Limb (tissue), 2 donors: ENCODE results near the gene RBM42.

Source experiments
- DNase-seq, 2 donors: peaks; one replicate each; pipeline ENCODE4 v3.0.0-alpha.2; 2016; ENCODE audit errors: extremely low spot score in 2 of 2

The RBM42 gene

GRCh38 chr19:35620001-35620400, 8.8 kb upstream of the RBM42 start:
- no peak for DNase-seq

GRCh38 chr19:35621708-35622107, 7.1 kb upstream of the RBM42 start:
- DNase-seq = no peak

GRCh38 chr19:35622750-35623149, 6.1 kb upstream of the RBM42 start:
- DNase-seq = no peak

GRCh38 chr19:35623327-35624010, 5.4 kb upstream of the RBM42 start:
- DNase-seq = no peak

GRCh38 chr19:35628264-35628564, 622 bp upstream of the RBM42 start:
- DNase-seq = no peak

- no peak for DNase-seq
Observed at GRCh38 chr19:35629332-35629633, 447 bp downstream of the RBM42 start.

DNA sequence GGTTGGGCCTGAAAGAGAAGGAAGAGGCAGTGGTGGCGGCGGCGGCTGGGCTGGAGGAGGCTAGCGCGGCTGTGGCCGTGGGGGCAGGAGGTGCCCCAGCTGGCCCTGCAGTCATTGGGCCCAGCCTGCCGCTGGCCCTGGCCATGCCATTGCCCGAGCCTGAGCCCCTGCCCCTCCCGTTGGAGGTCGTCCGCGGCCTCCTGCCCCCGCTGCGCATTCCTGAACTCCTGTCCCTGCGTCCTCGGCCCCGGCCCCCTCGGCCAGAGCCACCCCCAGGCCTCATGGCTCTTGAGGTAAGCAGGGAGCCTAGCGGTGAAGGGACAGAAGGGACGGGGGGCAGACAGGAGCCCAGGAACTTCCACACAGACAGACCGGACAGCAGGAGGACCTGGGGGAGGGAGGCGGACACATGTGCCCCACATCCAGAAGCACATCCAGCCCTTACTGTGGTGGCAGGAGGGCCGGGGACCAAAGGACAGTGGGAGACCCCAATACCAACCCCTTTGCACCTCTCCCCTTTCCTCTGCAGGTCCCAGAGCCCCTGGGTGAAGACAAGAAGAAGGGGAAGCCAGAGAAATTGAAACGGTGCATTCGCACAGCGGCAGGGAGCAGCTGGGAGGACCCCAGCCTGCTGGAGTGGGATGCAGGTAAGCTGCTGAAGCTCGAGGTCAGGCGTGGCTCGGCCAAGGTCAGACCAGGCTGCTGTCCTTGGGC, 5.0 kb downstream of the RBM42 start:
- no peak for DNase-seq

DNA sequence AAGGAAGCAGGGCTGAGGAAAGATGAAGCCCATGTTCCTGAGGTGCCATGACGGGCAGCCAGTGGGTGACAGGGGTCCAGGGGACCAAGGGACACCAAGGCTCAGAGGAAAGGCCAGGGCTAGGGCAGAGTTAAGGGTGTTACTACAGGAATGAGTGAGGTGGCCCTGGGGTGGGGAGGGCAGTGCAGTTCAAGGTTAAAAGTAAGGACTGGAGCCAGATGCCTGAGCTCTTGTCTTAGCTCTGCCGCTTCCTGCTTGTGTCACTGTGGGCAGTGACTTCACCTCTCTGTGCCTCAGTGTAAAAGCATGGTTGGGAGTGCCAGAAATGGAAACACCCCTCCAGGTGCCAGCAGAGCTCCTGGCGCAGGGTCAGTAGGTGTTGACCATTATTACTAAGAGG, 7.8 kb downstream of the RBM42 start:
- no peak for DNase-seq

DNA sequence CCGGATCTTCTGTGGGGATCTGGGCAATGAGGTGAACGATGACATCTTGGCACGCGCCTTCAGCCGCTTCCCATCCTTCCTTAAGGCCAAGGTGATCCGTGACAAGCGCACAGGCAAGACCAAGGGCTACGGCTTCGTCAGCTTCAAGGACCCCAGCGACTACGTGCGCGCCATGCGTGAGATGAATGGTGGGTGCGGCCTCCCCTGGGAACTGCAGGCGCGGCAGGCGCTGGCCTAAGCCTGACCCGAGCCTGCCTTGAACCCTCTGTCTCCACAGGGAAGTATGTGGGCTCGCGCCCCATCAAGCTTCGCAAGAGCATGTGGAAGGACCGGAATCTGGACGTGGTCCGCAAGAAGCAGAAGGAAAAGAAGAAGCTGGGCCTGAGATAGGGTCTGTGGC, 8.3 kb downstream of the RBM42 start:
- DNase-seq = no peak

GRCh38 chr19:35639321-35639639, 10.4 kb downstream of the RBM42 start:
- no peak for DNase-seq

- no peak for DNase-seq
Observed at GRCh38 chr19:35639863-35640262, 11.0 kb downstream of the RBM42 start.

DNA sequence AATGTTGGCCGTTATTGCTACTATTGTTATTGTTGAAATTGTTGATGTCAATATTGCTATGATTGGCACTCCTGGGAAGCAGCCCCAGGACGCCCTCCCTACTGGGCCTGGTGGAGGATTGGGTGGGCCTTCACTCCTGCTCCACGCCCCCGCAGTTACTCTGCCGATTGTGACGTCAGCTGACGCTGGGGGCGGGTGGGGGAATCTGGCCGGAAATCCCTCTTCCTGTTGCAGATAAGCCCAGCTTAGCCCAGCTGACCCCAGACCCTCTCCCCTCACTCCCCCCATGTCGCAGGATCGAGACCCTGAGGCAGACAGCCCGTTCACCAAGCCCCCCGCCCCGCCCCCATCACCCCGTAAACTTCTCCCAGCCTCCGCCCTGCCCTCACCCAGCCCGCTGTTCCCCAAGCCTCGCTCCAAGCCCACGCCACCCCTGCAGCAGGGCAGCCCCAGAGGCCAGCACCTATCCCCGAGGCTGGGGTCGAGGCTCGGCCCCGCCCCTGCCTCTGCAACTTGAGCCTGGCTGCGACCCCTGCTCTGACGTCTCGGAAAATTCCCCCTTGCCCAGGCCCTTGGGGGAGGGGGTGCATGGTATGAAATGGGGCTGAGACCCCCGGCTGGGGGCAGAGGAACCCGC, 12.8 kb downstream of the RBM42 start, which contains the start of gene ETV2:
Gene ETV2, plus strand, starts transcription at position 231 of the 637 bp plus-strand sequence. CDS start 716 bp downstream, outside the sequence.
- DNase-seq = peak; percentile 8 to 71

- DNase-seq = no peak
Observed at GRCh38 chr19:35642312-35642711, 13.5 kb downstream of the RBM42 start.

DNA sequence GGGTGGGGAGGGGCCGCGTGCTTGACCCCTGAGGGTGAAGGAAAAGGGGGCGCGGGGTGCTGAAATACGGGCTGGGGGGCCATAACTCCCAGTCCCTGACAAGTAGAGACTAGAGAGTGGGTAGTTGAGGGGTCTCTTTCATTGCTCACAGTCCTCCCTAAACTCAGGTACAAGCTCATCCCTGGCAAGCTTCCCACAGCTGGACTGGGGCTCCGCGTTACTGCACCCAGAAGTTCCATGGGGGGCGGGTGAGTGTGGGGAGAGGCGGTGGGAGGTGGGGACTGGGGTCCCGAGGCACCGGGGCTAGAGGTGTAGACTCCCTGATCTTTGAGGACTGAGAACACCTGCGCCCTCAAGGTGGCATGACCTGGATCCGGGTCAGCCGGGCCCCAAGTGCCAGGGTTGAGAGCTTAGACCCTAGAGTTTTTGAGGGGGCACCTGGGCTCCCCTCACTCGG, 14.0 kb downstream of the RBM42 start:
- DNase-seq = no peak

GRCh38 chr19:35643255-35644205, 14.7 kb downstream of the RBM42 start:
- peak; percentile 84 to 90 for DNase-seq

GRCh38 chr19:35644206-35644986, 15.6 kb downstream of the RBM42 start:
- peak; percentile 92 to 94 for DNase-seq

GRCh38 chr19:35644987-35645679, 16.3 kb downstream of the RBM42 start:
- peak; percentile 51 to 84 for DNase-seq

GRCh38 chr19:35645680-35646511, 17.1 kb downstream of the RBM42 start:
- DNase-seq = no peak
